GM18507 (cell line): ENCODE measurements around the gene KRTAP10-1.
A peak's percentile ranks its signal among the peaks of the same experiment; 100 is the strongest.

Experiments used
- DNase-seq: peaks from one replicate; pipeline ENCODE4 v3.0.0; 2011; ENCODE audit warnings: low read depth; ENCODE audit not compliant: insufficient read length; ENCODE audit errors: extremely low spot score
- FAIRE-seq: peaks from 2 replicates; lab custom pipeline; 2011; peaks lifted over from hg19 to GRCh38; lab: Jason Lieb, UNC

Gene KRTAP10-1

GRCh38 chr21:44520326-44521300 is 19.4 kb downstream of the KRTAP10-1 start:
- FAIRE-seq (no peak), DNase-seq (no peak)

GRCh38 chr21:44519346-44520325 is 20.4 kb downstream of the KRTAP10-1 start:
- FAIRE-seq (no peak), DNase-seq (no peak)

- DNase-seq, result no peak
- FAIRE-seq, result no peak
These were observed 21.3 kb downstream of the KRTAP10-1 start for GRCh38 chr21:44518686-44519085.

- DNase-seq (no peak), FAIRE-seq (no peak)
These were observed 22.7 kb downstream of the KRTAP10-1 start for GRCh38 chr21:44517175-44517899.

GRCh38 chr21:44516828-44517174 is 23.2 kb downstream of the KRTAP10-1 start:
- no peak for DNase-seq
- FAIRE-seq, result no peak

GRCh38 chr21:44516342-44516741 is 23.7 kb downstream of the KRTAP10-1 start:
- no peak for FAIRE-seq

GRCh38 chr21:44515359-44516165 is 24.4 kb downstream of the KRTAP10-1 start:
- FAIRE-seq (no peak), DNase-seq (no peak)

More at GRCh38 chr21:44516342-44516741, 23.7 kb downstream of the KRTAP10-1 start:
- no peak for DNase-seq

GRCh38 chr21:44514746-44515358 is 25.1 kb downstream of the KRTAP10-1 start:
- DNase-seq (no peak), FAIRE-seq (no peak)

GRCh38 chr21:44514218-44514520 is 25.8 kb downstream of the KRTAP10-1 start:
- DNase-seq (no peak), FAIRE-seq (no peak)

GRCh38 chr21:44513389-44514217 is 26.4 kb downstream of the KRTAP10-1 start:
- DNase-seq, result no peak
- no peak for FAIRE-seq

- no peak for FAIRE-seq
- no peak for DNase-seq
These were observed 27.3 kb downstream of the KRTAP10-1 start for GRCh38 chr21:44512496-44513388.

GRCh38 chr21:44511938-44512275 is 28.1 kb downstream of the KRTAP10-1 start:
- FAIRE-seq (no peak), DNase-seq (no peak)

GRCh38 chr21:44511219-44511937 is 28.6 kb downstream of the KRTAP10-1 start:
- DNase-seq (no peak), FAIRE-seq (no peak)

- peak; percentile 52 for FAIRE-seq
- peak; percentile 62 for DNase-seq
These were observed 29.3 kb downstream of the KRTAP10-1 start for GRCh38 chr21:44510508-44511218.

- no peak for FAIRE-seq
- no peak for DNase-seq
These were observed 29.9 kb downstream of the KRTAP10-1 start for GRCh38 chr21:44510109-44510507.

- no peak for DNase-seq
- FAIRE-seq, result no peak
These were observed 30.5 kb downstream of the KRTAP10-1 start for GRCh38 chr21:44509539-44509938.
